Subcutaneous abdominal adipose tissue (tissue), 5 donors: ENCODE results near the gene CYP2W1.

Source experiments
- H3K27ac ChIP-seq: one replicate; pipeline ENCODE4 v1.7.0; 2013; ENCODE audit warnings: low read depth, mild to moderate bottlenecking, inconsistent platforms, low read length, moderate library complexity
- H3K27me3 ChIP-seq, 5 donors: one replicate each; pipeline ENCODE4 v1.7.0; 2013; ENCODE audit warnings: low read length in 5 of 5, inconsistent platforms in 1 of 5; ENCODE audit not compliant: control insufficient read depth in 5 of 5, insufficient read depth in 4 of 5
- H3K36me3 ChIP-seq, 5 donors: one replicate each; pipeline ENCODE4 v1.7.0; 2013; ENCODE audit warnings: low read length in 5 of 5; ENCODE audit not compliant: control insufficient read depth in 5 of 5, insufficient read depth in 5 of 5
- H3K4me1 ChIP-seq, 5 donors: one replicate each; pipeline ENCODE4 v1.7.0; 2013; ENCODE audit warnings: low read length in 5 of 5, mild to moderate bottlenecking in 3 of 5, moderate library complexity in 1 of 5; ENCODE audit not compliant: control insufficient read depth in 5 of 5, insufficient read depth in 5 of 5
- H3K4me3 ChIP-seq, 5 donors: one replicate each; pipeline ENCODE4 v1.7.0; 2013; ENCODE audit warnings: low read length in 5 of 5, low read depth in 1 of 5
- H3K9ac ChIP-seq, 5 donors: one replicate each; pipeline ENCODE4 v1.7.0; 2013; ENCODE audit warnings: low read length in 5 of 5, mild to moderate bottlenecking in 4 of 5, moderate library complexity in 3 of 5
- H3K9me3 ChIP-seq, 5 donors: one replicate each; pipeline ENCODE4 v1.7.0; 2013; ENCODE audit warnings: low read length in 5 of 5; ENCODE audit not compliant: control insufficient read depth in 5 of 5
- donor health status: healthy.
- donor health status: healthy.
- donor health status: healthy.
- donor health status: healthy.
- donor health status: healthy.

The CYP2W1 gene

DNA sequence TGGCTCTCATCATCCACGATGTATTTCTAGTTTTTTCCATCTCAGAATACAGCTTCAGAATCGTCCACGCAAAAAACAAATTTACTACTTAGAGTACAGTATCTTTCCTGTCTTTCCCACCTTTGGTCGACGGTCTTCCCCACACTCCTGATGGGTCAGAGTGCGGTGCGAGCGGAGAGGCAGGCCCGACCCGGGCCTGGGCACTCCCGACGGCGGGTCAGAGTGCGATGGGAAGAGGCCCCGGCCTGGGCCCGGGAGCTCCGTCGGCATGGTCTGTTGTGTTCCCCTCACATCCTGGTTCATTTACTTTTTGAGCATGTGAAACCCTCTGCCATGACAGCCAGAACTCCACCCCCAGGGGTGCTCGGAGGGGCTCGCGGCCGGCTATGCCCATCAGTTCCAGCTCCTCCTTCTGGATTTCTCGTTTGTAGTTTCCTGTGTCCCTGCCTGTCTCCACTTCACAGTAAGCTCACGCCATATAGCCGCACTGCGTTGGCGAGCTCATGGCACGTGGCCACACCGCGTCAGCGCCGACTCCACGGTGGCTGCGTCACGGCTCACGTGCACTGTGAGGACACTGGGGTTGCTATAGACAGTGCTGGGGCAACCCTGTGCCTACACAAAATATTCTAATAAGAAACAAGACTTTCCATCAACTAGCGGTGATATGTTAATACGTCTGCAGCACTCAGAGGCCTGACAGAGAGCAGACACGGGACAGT, 15.5 kb upstream of the CYP2W1 start:
- H3K36me3 ChIP-seq, result peaks cover 3 to 54% (median 48%) of the 10 kb centered on the region in 5 donors
- no peak overlapping the region for H3K4me3 ChIP-seq
- no peak overlapping the region for H3K27ac ChIP-seq
- no peaks in the 10 kb centered on the region for H3K9me3 ChIP-seq
- peaks cover 0 to 2% (median 0%) of the 10 kb centered on the region in 5 donors for H3K27me3 ChIP-seq
- H3K9ac ChIP-seq, result no peak overlapping the region
- peaks cover 2 to 51% (median 27%) of the 10 kb centered on the region in 5 donors for H3K4me1 ChIP-seq

DNA sequence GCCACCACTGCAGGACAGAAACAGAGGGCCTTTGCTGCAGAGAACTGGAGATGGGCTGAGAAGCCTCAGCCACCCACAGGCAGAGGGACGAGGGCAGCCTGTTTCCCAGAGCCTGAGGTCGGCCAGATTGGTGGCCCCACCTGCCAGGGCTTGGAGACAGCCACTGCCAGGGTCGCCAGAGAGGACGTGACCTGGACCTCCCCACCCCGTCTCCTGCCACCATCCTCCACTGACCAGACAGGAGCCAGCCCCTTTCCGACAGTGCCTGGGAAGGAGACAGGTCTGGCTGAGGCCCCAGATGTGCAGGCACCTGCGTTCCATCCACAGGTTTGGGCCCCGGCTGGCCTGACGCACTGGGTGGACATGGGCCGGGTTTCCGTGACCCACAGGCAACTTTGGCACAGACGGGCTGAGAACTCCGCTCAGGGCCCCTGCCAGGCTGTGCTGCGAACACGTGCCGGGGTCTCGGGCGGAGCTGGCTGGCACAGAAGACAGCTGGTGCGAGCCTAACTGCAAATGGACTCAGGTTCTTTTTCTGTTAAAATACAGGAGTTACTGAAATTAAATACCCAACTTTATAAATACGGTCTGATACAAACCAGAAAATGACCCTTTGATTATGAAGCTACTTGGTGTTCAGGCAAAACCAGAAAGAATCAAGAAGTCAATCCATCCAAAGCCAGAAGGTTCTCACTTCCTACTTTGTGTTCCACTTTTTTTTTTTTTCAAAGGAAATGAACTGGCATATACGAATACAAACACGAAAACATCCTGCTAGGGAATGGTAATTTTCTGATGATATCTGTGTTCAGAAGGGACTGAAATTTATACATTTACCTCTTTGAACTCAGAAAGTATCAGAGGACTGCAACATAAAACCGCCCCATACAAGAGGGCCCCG, 14.5 kb upstream of the CYP2W1 start:
- Histone ChIP-seq H3K9me3 (no peaks in the 10 kb centered on the region), H3K36me3 (peaks cover 8 to 62% (median 55%) of the 10 kb centered on the region in 5 donors), H3K4me1 (peaks cover 2 to 48% (median 33%) of the 10 kb centered on the region in 5 donors), H3K9ac (no peak overlapping the region), H3K4me3 (no peak overlapping the region), H3K27ac (no peak overlapping the region), H3K27me3 (no peaks in the 10 kb centered on the region)

- Histone ChIP-seq H3K9me3 (no peaks in the 10 kb centered on the region), H3K4me1 (peaks cover 2 to 47% (median 31%) of the 10 kb centered on the region in 5 donors), H3K36me3 (peaks cover 8 to 62% (median 55%) of the 10 kb centered on the region in 5 donors), H3K27me3 (no peaks in the 10 kb centered on the region), H3K27ac (no peak overlapping the region), H3K4me3 (no peak overlapping the region), H3K9ac (no peak overlapping the region)
These were observed 13.6 kb upstream of the CYP2W1 start for GRCh38 chr7:969403-969802.

GRCh38 chr7:970744-971143, 12.2 kb upstream of the CYP2W1 start:
- Histone ChIP-seq H3K36me3 (peaks cover 8 to 62% (median 55%) of the 10 kb centered on the region in 5 donors), H3K4me1 (peaks cover 0 to 42% (median 26%) of the 10 kb centered on the region in 5 donors), H3K27me3 (no peaks in the 10 kb centered on the region), H3K9ac (no peak overlapping the region), H3K9me3 (no peaks in the 10 kb centered on the region), H3K27ac (no peak overlapping the region), H3K4me3 (no peak overlapping the region)

- peaks cover 8 to 52% (median 49%) of the 10 kb centered on the region in 5 donors for H3K36me3 ChIP-seq
- no peaks in the 10 kb centered on the region for H3K9me3 ChIP-seq
- H3K4me1 ChIP-seq, result peaks cover 0 to 38% (median 28%) of the 10 kb centered on the region in 5 donors
- H3K9ac ChIP-seq, result no peak overlapping the region
- H3K4me3 ChIP-seq, result no peak overlapping the region
- H3K27ac ChIP-seq, result no peak overlapping the region
- no peaks in the 10 kb centered on the region for H3K27me3 ChIP-seq
These were observed 10.9 kb upstream of the CYP2W1 start for GRCh38 chr7:972110-972509.

DNA sequence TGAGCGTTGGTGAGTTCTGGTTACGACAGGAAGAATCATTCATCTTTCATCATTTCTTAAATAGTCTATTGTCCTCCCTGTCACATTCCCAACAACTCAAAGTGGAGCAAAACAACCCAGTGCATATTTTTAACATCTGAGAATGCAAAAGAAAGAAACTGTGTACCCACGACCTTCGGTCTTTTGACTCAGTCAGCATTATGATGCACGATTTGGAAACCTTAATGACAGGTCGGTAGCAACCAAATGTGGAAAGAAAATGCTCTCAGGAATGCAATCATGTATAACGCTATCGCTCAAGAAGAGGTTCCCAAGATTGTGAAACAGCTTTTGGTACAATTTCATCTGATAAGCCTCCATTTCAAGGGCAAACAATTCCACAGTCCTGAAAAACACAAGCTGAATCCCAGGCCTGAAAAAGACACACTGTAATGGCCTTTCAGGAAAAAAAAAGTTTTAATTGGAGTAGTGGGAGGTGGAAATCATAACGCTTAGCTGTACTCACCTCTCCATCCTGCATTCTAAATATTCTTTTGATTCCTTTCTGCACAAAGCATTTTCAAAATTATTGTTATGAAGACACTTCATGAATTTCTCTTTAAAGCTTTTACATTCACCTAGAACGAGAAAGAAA, 10.2 kb upstream of the CYP2W1 start:
- no peaks in the 10 kb centered on the region for H3K9me3 ChIP-seq
- H3K9ac ChIP-seq, result no peak overlapping the region
- H3K36me3 ChIP-seq, result peaks cover 8 to 45% (median 43%) of the 10 kb centered on the region in 5 donors
- peaks cover 0 to 38% (median 28%) of the 10 kb centered on the region in 5 donors for H3K4me1 ChIP-seq
- no peak overlapping the region for H3K4me3 ChIP-seq
- no peaks in the 10 kb centered on the region for H3K27me3 ChIP-seq
- H3K27ac ChIP-seq, result no peak overlapping the region

DNA sequence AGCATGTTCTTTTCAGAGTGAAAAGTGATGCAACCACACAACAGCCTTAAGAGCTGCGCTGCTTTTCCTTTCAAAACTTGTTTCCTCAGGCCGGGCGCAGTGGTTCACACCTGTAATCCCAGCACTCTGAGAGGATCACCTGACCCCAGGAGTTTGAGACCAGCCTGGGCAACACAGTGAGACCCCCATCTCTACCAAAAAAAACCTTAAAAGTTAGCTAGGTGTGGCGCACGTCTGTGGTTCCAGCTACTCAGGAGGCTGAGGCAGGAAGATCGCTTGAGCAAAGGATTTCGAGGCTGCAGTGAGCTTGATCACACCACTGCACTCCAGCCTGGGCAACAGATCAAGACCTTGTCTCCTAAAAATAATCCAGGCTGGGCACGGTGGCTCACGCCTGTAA, 9.7 kb upstream of the CYP2W1 start:
- no peaks in the 10 kb centered on the region for H3K27me3 ChIP-seq
- no peak overlapping the region for H3K27ac ChIP-seq
- H3K36me3 ChIP-seq, result peaks cover 8 to 40% (median 38%) of the 10 kb centered on the region in 5 donors
- H3K9ac ChIP-seq, result no peak overlapping the region
- no peaks in the 10 kb centered on the region for H3K9me3 ChIP-seq
- no peak overlapping the region for H3K4me3 ChIP-seq
- H3K4me1 ChIP-seq, result peaks cover 0 to 35% (median 26%) of the 10 kb centered on the region in 5 donors

DNA sequence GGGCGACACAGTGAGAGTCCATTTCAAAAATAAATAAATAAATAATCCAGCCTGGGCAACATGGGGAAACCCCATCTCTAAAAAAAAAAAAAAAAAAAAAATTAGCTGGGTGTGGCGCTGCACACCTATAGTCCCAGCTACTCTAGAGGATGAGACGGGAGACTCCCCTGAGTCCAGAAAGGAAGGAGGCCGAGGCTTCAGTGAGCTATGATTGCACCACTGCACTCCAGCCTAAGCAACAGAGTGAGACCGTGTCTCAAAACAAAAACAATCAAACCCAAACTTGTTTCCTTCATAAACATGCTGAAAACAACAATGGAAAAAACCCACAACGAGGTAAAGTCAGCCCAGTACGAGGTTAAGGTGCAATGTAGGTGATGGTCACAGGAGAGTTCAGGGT, 8.8 kb upstream of the CYP2W1 start:
- H3K36me3 ChIP-seq, result peaks cover 8 to 32% (median 30%) of the 10 kb centered on the region in 5 donors
- no peaks in the 10 kb centered on the region for H3K27me3 ChIP-seq
- peak overlapping the region in 4 of 5 donors; percentile 90 to 95 (median 94) for H3K9ac ChIP-seq
- peaks cover 0 to 4% (median 0%) of the 10 kb centered on the region in 5 donors for H3K9me3 ChIP-seq
- peak overlapping the region; percentile 63 to 96 (median 80) for H3K4me3 ChIP-seq
- peak overlapping the region; percentile 93 for H3K27ac ChIP-seq
- peaks cover 0 to 29% (median 24%) of the 10 kb centered on the region in 5 donors for H3K4me1 ChIP-seq

DNA sequence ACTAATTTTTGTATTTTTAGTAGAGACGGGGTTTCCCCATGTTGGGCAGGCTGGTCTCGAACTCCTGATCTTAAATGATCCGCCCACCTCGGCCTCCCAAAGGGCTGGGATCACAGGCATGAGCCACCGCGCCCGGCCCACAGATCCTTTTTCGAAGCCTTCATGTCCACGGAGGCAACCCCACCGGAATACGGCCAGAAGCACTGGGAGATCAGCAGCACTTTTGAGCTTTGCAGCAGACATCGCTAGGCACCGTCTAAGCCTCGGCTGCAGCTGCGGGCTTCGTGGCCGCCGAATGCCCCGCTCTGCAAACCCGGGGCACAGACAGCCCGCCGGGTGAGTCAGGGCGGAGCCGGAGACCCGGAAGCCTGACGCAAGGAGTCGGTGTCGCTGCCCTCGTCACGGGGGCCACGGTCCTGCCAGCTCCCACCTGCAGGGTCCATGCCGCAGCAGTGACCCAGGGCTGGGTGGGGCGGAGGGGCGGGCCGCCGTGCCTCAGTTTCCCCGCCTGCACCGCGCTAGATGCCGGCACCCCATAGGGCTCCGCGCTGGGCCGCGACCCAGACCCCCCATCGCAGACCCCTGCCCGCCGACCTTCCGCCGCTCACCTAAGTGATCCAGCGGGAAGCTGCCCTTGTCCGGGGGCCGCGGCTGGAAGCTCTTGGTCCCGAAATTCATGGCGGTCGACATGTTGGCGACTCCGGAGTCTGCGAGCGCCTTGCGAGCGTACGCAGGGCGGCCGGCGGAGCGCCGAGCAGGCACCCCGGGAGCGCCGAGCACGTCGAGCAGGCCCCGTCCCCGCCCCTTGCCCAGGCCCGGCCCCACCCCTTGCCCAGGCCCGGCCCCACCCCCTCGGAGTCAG, 7.9 kb upstream of the CYP2W1 start, which contains the start of gene COX19:
COX19 (minus strand) TSS at position 730 of the 862 bp plus-strand sequence; CDS start at position 690, 40 bp downstream.
- H3K36me3 ChIP-seq, result peaks cover 8 to 25% (median 21%) of the 10 kb centered on the region in 5 donors
- peak within 1 kb of the TSS; percentile 63 to 96 (median 80) for H3K4me3 ChIP-seq
- H3K27ac ChIP-seq, result peak within 1 kb of the TSS; percentile 93
- H3K9ac ChIP-seq, result peak within 1 kb of the TSS in 4 of 5 donors; percentile 90 to 95 (median 94)
- no peaks in the 10 kb centered on the region for H3K27me3 ChIP-seq
- peaks cover 0 to 4% (median 0%) of the 10 kb centered on the region in 5 donors for H3K9me3 ChIP-seq
- H3K4me1 ChIP-seq, result peaks cover 0 to 26% (median 23%) of the 10 kb centered on the region in 5 donors
